ENCODE data around the gene TRABD2B. TPM values are rescaled to one million over a fixed set of nuclear protein-coding genes. Genes with fewer than 3 reads are reported as not detected.

The TRABD2B gene
- total and polyA plus RNA-seq, 2 of the 4 experiments (the other 2 are of a cell fraction), result not detected

DNA sequence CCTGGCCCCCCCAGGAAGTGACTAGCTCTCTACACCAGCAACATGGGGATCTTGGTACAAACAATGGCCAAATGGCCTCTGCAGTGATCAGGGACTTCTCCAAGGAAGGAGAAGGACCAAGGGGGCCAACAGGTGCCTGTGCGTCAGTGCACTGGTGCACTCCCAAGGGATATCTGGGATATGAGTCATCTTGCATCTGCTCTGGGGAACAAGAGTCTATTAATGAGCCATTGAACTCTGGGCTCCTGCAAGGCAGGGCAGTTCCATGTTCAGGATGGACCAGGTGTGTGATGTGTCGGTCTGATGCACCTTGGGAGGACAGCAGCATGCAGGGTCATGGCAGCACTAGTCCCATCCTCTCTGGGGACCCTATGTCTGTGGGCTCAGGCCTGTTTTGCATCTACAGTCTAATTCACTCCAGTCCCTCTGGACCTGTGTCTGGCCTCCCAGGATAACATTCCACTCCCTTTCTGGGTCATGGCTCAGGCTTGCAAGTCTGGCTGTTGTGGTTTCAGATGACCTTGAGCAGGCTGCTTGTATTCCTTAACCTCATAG is 125.3 kb downstream of the TRABD2B start:
- intact Hi-C loops (cut with micrococcal nuclease), result no loop called here
- POLR2A ChIA-PET (ENCODE audit: unreplicated experiment), result no interaction called here

More for the DNA sequence above, 125.3 kb downstream of the TRABD2B start:
- Histone ChIP-seq H2AFZ (replicated peaks; ENCODE audit: low read length, poor library complexity) (no peak overlapping the region), H3K9me3 (ENCODE audit: control insufficient read depth, insufficient read depth, low read length) (no peaks in the 10 kb centered on the region), H2BK5ac (ENCODE audit: low read depth, low read length, poor library complexity, severe bottlenecking) (no peak overlapping the region), H3K79me1 (ENCODE audit: low read depth in 1 of 2, low read length in 2 of 2) (no peaks in the 10 kb centered on the region), H3K4me3 (ENCODE audit: insufficient read depth, low read depth, low read length) (no peak overlapping the region), H2BK15ac (ENCODE audit: low read depth, low read length) (no peak overlapping the region), H3K27me3 (ENCODE audit: control insufficient read depth, insufficient read depth, low read length) (no peaks in the 10 kb centered on the region), H3K18ac (ENCODE audit: low read depth, low read length) (no peak overlapping the region), H3K27ac (ENCODE audit: insufficient read depth, low read length) (no peak overlapping the region), H3K4ac (ENCODE audit: low read depth, low read length) (no peak overlapping the region), H3K23ac (ENCODE audit: low read depth, low read length) (no peak overlapping the region), H3K14ac (replicated peaks; ENCODE audit: low read depth, low read length) (no peak overlapping the region), H3K36me3 (ENCODE audit: control insufficient read depth, insufficient read depth, low read length) (no peaks in the 10 kb centered on the region), H2AK9ac (replicated peaks; ENCODE audit: low read depth, low read length, poor library complexity) (peak overlapping the region; percentile 50), H3K56ac (ENCODE audit: extremely low read depth, insufficient read depth, low read length) (no peak overlapping the region), H3K9me1 (ENCODE audit: insufficient read depth, low read length) (no peaks in the 10 kb centered on the region), H3K9ac (ENCODE audit: low read depth, low read length) (no peak overlapping the region), H2BK20ac (ENCODE audit: low read depth, low read length) (no peak overlapping the region), H2BK120ac (ENCODE audit: low read depth, low read length) (no peak overlapping the region), H4K5ac (ENCODE audit: low read depth, low read length) (no peak overlapping the region), H4K20me1 (ENCODE audit: insufficient read depth, low read length) (no peaks in the 10 kb centered on the region), H2AK5ac (ENCODE audit: low read depth, low read length) (no peak overlapping the region), H3K4me1 (ENCODE audit: control insufficient read depth, insufficient read depth, low read length) (no peaks in the 10 kb centered on the region), H3K4me2 (ENCODE audit: low read depth, low read length) (no peak overlapping the region), H4K91ac (ENCODE audit: insufficient read depth, low read depth, low read length) (no peak overlapping the region), H4K8ac (ENCODE audit: low read depth in 2 of 2, low read length in 2 of 2) (no peak overlapping the region)
- no peak for DNase-seq
- CTCF ChIA-PET, result no interaction called here
- no peak for ATAC-seq (ENCODE audit: low read depth)
- no TSS peak for BruUV-seq (replicated peaks)
- dilution Hi-C loops (cut with HindIII; ENCODE audit: low sequenced_read_pairs, unreplicated experiment) (no loop called here), in situ Hi-C loops (cut with MboI; ENCODE audit: low sequenced_read_pairs) (no loop called here)
- no peak for TF ChIP-seq RAD21 (IDR thresholded peaks at IDR 0.05; ENCODE audit: low read length)
- no CpG with 5 or more reads among the region's 2 CpGs for WGBS, 2 experiments (ENCODE audit: extremely low coverage in 2 of 2, insufficient read length in 1 of 2)
